Natural killer cell (primary cell): ENCODE data around the gene NIT2. TPM values are rescaled to one million over a fixed set of nuclear protein-coding genes. Genes with fewer than 3 reads are reported as not detected.

Experiments
- ATAC-seq, 3 donors: fragments of 150-1000 bp in 2 of 3; fragments of 200-7000 bp in 1 of 3; cut with Tn5 transposase; 1 replicate in 1 of 3; 2 replicates in 2 of 3; pipeline ENCODE4 v1.10.0; 2021; ENCODE audit warnings: mild to moderate bottlenecking in 2 of 3, moderate library complexity in 2 of 3
- DNase-seq, 2 donors: peaks; one replicate each; pipeline versions ENCODE4 v3.0.0 to v3.0.0-alpha.2; 2013 to 2021; ENCODE audit warnings: mixed read lengths in 1 of 2
- H3K27ac ChIP-seq: one replicate; pipeline ENCODE4 v1.5.1; 2013; ENCODE audit warnings: mild to moderate bottlenecking, low read length
- H3K27me3 ChIP-seq: one replicate; pipeline ENCODE4 v1.6.1; 2013; ENCODE audit warnings: low read length; ENCODE audit not compliant: control insufficient read depth, insufficient read depth
- H3K36me3 ChIP-seq: one replicate; pipeline ENCODE4 v1.6.1; 2013; ENCODE audit warnings: low read length; ENCODE audit not compliant: control insufficient read depth, insufficient read depth
- H3K4me1 ChIP-seq: one replicate; pipeline ENCODE4 v1.6.1; 2013; ENCODE audit warnings: low read length; ENCODE audit not compliant: control insufficient read depth, insufficient read depth
- H3K4me3 ChIP-seq: one replicate; pipeline ENCODE4 v1.5.1; 2013; ENCODE audit warnings: low read length
- H3K9me3 ChIP-seq: one replicate; pipeline ENCODE4 v1.6.1; 2013; ENCODE audit warnings: low read length; ENCODE audit not compliant: control insufficient read depth, insufficient read depth
- H3K27ac Mint-ChIP-seq, 2 donors: one replicate each; pipeline ENCODE4 v1.8.0; 2022; ENCODE audit warnings: mild to moderate bottlenecking in 2 of 2, mixed read lengths in 2 of 2, moderate library complexity in 1 of 2
- H3K27me3 Mint-ChIP-seq, 2 donors: one replicate each; pipeline ENCODE4 v1.8.0; 2022; ENCODE audit warnings: low read depth in 2 of 2, mixed read lengths in 2 of 2
- H3K36me3 Mint-ChIP-seq: one replicate; pipeline ENCODE4 v1.8.0; 2022; ENCODE audit warnings: mixed read lengths
- H3K4me1 Mint-ChIP-seq, 2 donors: one replicate each; pipeline ENCODE4 v1.8.0; 2022; ENCODE audit warnings: mixed read lengths in 2 of 2
- H3K4me3 Mint-ChIP-seq: one replicate; pipeline ENCODE4 v1.8.0; 2022; ENCODE audit warnings: mild to moderate bottlenecking, moderate library complexity, mixed read lengths
- H3K9me3 Mint-ChIP-seq, 2 donors: one replicate each; pipeline ENCODE4 v1.8.0; 2022; ENCODE audit warnings: mixed read lengths in 2 of 2
- CTCF ChIP-seq: fragments of 200-600 bp; IDR thresholded peaks from one replicate; pipeline ENCODE4 v1.8.0; 2022; ENCODE audit warnings: antibody characterized with exemption
- WGBS: methylation state at CpG from one replicate; pipeline ENCODE4 v1.1.7; 2013; ENCODE audit warnings: missing lambda C conversion rate; ENCODE audit not compliant: insufficient coverage; 5-methylcytosine and 5-hydroxymethylcytosine counted together
- intact Hi-C: fragments of 100-400 bp; cut with micrococcal nuclease; formaldehyde crosslinking; loops from one replicate; pipeline ENCODE4 v1.14.2; 2022
- total RNA-seq, 4 donors: library from RNA; stranded (reverse); fragments of 120-200 nt in 1 of 4; gene quantifications; one replicate each; pipeline versions ENCODE4 v1.2.3 to v1.2.4, GENCODE V29; 2013 to 2022

The NIT2 gene
- total RNA-seq, 3 donors from 2014 or later (not counting 1 experiment from before 2014, with no cell fraction given): 21.5 to 25.1 (median 24.1) TPM

- 93% methylated on average over 4 of the region's 4 CpGs for WGBS
- Histone ChIP-seq H3K27ac (no peak overlapping the region), H3K4me3 (no peak overlapping the region), H3K27me3 (no peaks in the 10 kb centered on the region), H3K4me1 (peaks cover 10% of the 10 kb centered on the region), H3K36me3 (peaks cover under 1% of the 10 kb centered on the region), H3K9me3 (no peaks in the 10 kb centered on the region)
- Mint-ChIP-seq H3K9me3 (no peaks in the 10 kb centered on the region), H3K36me3 (peaks cover 8% of the 10 kb centered on the region), H3K4me1 (peaks cover under 1 to 7% of the 10 kb centered on the region in 2 donors), H3K27ac (no peak overlapping the region), H3K4me3 (no peak overlapping the region), H3K27me3 (no peaks in the 10 kb centered on the region)
- TF ChIP-seq CTCF: no peak
- ATAC-seq (no peak), DNase-seq (no peak)
- intact Hi-C loops: no loop called here
Observed at GRCh38 chr3:100329800-100330489, 4.6 kb upstream of the NIT2 start.

- no peaks in the 10 kb centered on the region for H3K27me3 Mint-ChIP-seq
- Histone ChIP-seq H3K9me3 (no peaks in the 10 kb centered on the region), H3K27ac (no peak overlapping the region), H3K4me3 (no peak overlapping the region), H3K27me3 (no peaks in the 10 kb centered on the region), H3K36me3 (no peaks in the 10 kb centered on the region), H3K4me1 (peaks cover 17% of the 10 kb centered on the region)
- no peaks in the 10 kb centered on the region for H3K9me3 Mint-ChIP-seq
- intact Hi-C loops: no loop called here
- DNase-seq (no peak), ATAC-seq (no peak)
- no peak for TF ChIP-seq CTCF
- WGBS: 96% methylated on average over 5 of the region's 5 CpGs
- no peak overlapping the region for H3K27ac Mint-ChIP-seq
- peaks cover 8% of the 10 kb centered on the region for H3K36me3 Mint-ChIP-seq
- H3K4me1 Mint-ChIP-seq: peaks cover 8 to 14% of the 10 kb centered on the region in 2 donors
- H3K4me3 Mint-ChIP-seq: no peak overlapping the region
Observed at GRCh38 chr3:100330651-100331050, 3.9 kb upstream of the NIT2 start.

GRCh38 chr3:100331660-100332059 lies 2.9 kb upstream of the NIT2 start:
- no peaks in the 10 kb centered on the region for H3K9me3 ChIP-seq
- Mint-ChIP-seq H3K4me3 (no peak overlapping the region), H3K4me1 (peaks cover 8 to 20% of the 10 kb centered on the region in 2 donors), H3K36me3 (peaks cover 8% of the 10 kb centered on the region), H3K27me3 (no peaks in the 10 kb centered on the region), H3K27ac (no peak overlapping the region), H3K9me3 (no peaks in the 10 kb centered on the region)
- 96% methylated on average over 4 of the region's 4 CpGs for WGBS
- no peak for TF ChIP-seq CTCF
- H3K4me3 ChIP-seq: no peak overlapping the region
- DNase-seq (no peak), ATAC-seq (no peak)
- H3K4me1 ChIP-seq: peaks cover 21% of the 10 kb centered on the region
- no peaks in the 10 kb centered on the region for H3K36me3 ChIP-seq
- H3K27me3 ChIP-seq: no peaks in the 10 kb centered on the region
- no peak overlapping the region for H3K27ac ChIP-seq
- intact Hi-C loops: no loop called here

DNA sequence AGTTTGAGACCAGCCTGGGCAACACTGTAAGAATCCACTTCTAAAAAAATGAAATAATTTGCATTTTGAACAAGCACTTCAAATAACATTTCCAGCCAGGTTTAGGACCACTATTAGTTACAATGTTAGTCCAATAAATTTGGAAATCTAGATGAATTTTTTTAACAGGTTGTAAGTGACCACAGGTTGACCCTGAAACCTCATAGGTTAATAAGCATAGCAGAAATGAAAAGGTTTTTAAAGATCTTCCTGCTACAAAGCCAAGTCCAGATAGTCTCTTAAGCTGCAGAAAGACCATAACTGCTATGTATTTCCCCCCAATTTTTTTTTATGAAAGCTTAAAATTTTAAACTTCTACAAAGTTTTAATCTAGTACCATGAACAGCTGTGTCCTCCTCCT lies 1.5 kb upstream of the NIT2 start:
- H3K4me1 ChIP-seq: peaks cover 21% of the 10 kb centered on the region
- H3K27me3 Mint-ChIP-seq: no peaks in the 10 kb centered on the region
- no peak overlapping the region for H3K4me3 ChIP-seq
- intact Hi-C loops: no loop called here
- DNase-seq: no peak
- H3K4me1 Mint-ChIP-seq: peaks cover 8 to 21% of the 10 kb centered on the region in 2 donors
- no peaks in the 10 kb centered on the region for H3K9me3 Mint-ChIP-seq
- no peaks in the 10 kb centered on the region for H3K9me3 ChIP-seq
- peak overlapping the region in 1 of 2 donors; percentile 45 for H3K27ac Mint-ChIP-seq
- TF ChIP-seq CTCF: no peak
- no peaks in the 10 kb centered on the region for H3K27me3 ChIP-seq
- H3K4me3 Mint-ChIP-seq: peak overlapping the region; percentile 66
- ATAC-seq: no peak
- H3K36me3 ChIP-seq: no peaks in the 10 kb centered on the region
- no peaks in the 10 kb centered on the region for H3K36me3 Mint-ChIP-seq
- H3K27ac ChIP-seq: no peak overlapping the region
